Keratinocyte (primary cell): Measurements from ENCODE around the gene JOSD1. TPM values are rescaled to one million over a fixed set of nuclear protein-coding genes. Genes with fewer than 3 reads are reported as not detected.
A peak's percentile ranks its signal among the peaks of the same experiment; 100 is the strongest.

ENCODE experiments used
- DNase-seq: peaks from one replicate; pipeline ENCODE4 v3.0.0-alpha.2; 2011; ENCODE audit warnings: low read depth, missing footprints, low spot score
- FAIRE-seq: peaks from 2 replicates; lab custom pipeline; 2011; peaks lifted over from hg19 to GRCh38; lab: Jason Lieb, UNC
- H2AFZ ChIP-seq: 2 replicates; pipeline ENCODE4 v1.6.0; 2012; ENCODE audit warnings: low read length, control low read depth, inconsistent platforms; ENCODE audit not compliant: control insufficient read depth
- H3K27ac ChIP-seq: 2 replicates; pipeline ENCODE4 v1.5.1; 2011; ENCODE audit warnings: low read length; ENCODE audit not compliant: control insufficient read depth, insufficient read depth
- H3K27me3 ChIP-seq: 3 replicates; pipeline ENCODE4 v1.6.0; 2011; ENCODE audit warnings: low read length; ENCODE audit not compliant: control insufficient read depth, insufficient read depth; ENCODE audit errors: extremely low read depth
- H3K36me3 ChIP-seq, 2 experiments: 2 replicates in 1 of 2; 3 replicates in 1 of 2; pipeline ENCODE4 v1.5.1; 2011; ENCODE audit warnings: low read length in 2 of 2, mild to moderate bottlenecking in 1 of 2; ENCODE audit not compliant: control insufficient read depth in 2 of 2, insufficient read depth in 2 of 2; ENCODE audit errors: extremely low read depth in 1 of 2
- H3K4me1 ChIP-seq: 3 replicates; pipeline ENCODE4 v1.5.1; 2011; ENCODE audit warnings: low read length; ENCODE audit not compliant: control insufficient read depth, insufficient read depth; ENCODE audit errors: extremely low read depth
- H3K4me2 ChIP-seq: 3 replicates; pipeline ENCODE4 v1.6.0; 2011; ENCODE audit warnings: low read depth, low read length; ENCODE audit not compliant: control insufficient read depth, insufficient read depth; ENCODE audit errors: extremely low read depth
- H3K4me3 ChIP-seq, 3 experiments: fragments of 200-600 bp in 1 of 3; sonication (generic) in 1 of 3; 2 replicates in 2 of 3; 3 replicates in 1 of 3; pipeline ENCODE4 v1.5.1; 2011 to 2016; ENCODE audit warnings: low read length in 3 of 3, mild to moderate bottlenecking in 3 of 3, control low read depth in 2 of 3, inconsistent platforms in 1 of 3, low read depth in 1 of 3, mixed read lengths in 1 of 3, mixed run types in 1 of 3, moderate library complexity in 1 of 3; ENCODE audit not compliant: control insufficient read depth in 2 of 3, insufficient read depth in 2 of 3; ENCODE audit errors: extremely low read depth in 1 of 3
- H3K79me2 ChIP-seq: 2 replicates; pipeline ENCODE4 v1.6.0; 2012; ENCODE audit warnings: low read length; ENCODE audit not compliant: control insufficient read depth, insufficient read depth
- H3K9ac ChIP-seq: 3 replicates; pipeline ENCODE4 v1.6.0; 2011; ENCODE audit warnings: low read length; ENCODE audit not compliant: control insufficient read depth, insufficient read depth; ENCODE audit errors: extremely low read depth
- H3K9me1 ChIP-seq: 3 replicates; pipeline ENCODE4 v1.6.0; 2011; ENCODE audit warnings: low read length; ENCODE audit not compliant: control insufficient read depth, insufficient read depth; ENCODE audit errors: extremely low read depth
- H3K9me3 ChIP-seq: 2 replicates; pipeline ENCODE4 v1.5.1; 2012; ENCODE audit warnings: low read depth, low read length; ENCODE audit not compliant: control insufficient read depth
- H4K20me1 ChIP-seq: 3 replicates; pipeline ENCODE4 v1.6.0; 2011; ENCODE audit warnings: low read length; ENCODE audit not compliant: control insufficient read depth, insufficient read depth; ENCODE audit errors: extremely low read depth
- EZH2 ChIP-seq: IDR thresholded peaks from one replicate; pipeline ENCODE4 v1.6.1; 2012; ENCODE audit warnings: inconsistent platforms, mild to moderate bottlenecking, low read length, moderate library complexity
- dilution Hi-C: fragments of 300-500 bp; cut with MboI; formaldehyde crosslinking; loops from one replicate; pipeline ENCODE4 v1.7.0; 2020; ENCODE audit warnings: low sequenced_read_pairs; ENCODE audit not compliant: extremely low pct_ligation_motif_present
- polyA plus RNA-seq, 5 experiments: library from polyadenylated mRNA; depleted of rRNA in 3 of 5; stranded (reverse) in 3 of 5; stranded (forward) in 1 of 5; unstranded in 1 of 5; fragments of >200 nt; gene quantifications; 1 replicate in 1 of 5; 2 replicates in 3 of 5; 3 replicates in 1 of 5; pipeline versions ENCODE4 v1.2.1 to v1.2.3, GENCODE V29; 2011 to 2012; ENCODE audit warnings: missing spikeins in 2 of 5, low read depth in 1 of 5, low replicate concordance in 1 of 5
- TF ChIP-seq, protein P1 (sequence below), 3 experiments: IDR thresholded peaks in 1 of 3; conservative IDR thresholded peaks in 1 of 3; optimal IDR thresholded peaks in 1 of 3; 2 replicates in 2 of 3; 3 replicates in 1 of 3; pipeline versions ENCODE3 to v1.5.1; 2011; ENCODE audit warnings: low read length in 3 of 3, mild to moderate bottlenecking in 3 of 3, moderate library complexity in 2 of 3, control low read depth in 1 of 3, inconsistent platforms in 1 of 3; ENCODE audit not compliant: insufficient read depth in 2 of 3; ENCODE audit errors: extremely low read depth in 1 of 3

JOSD1 gene
- polyA plus RNA-seq, 1 donor (not counting 4 experiments of a cell fraction or from before 2014, with no cell fraction given) = 32.6 TPM

DNA sequence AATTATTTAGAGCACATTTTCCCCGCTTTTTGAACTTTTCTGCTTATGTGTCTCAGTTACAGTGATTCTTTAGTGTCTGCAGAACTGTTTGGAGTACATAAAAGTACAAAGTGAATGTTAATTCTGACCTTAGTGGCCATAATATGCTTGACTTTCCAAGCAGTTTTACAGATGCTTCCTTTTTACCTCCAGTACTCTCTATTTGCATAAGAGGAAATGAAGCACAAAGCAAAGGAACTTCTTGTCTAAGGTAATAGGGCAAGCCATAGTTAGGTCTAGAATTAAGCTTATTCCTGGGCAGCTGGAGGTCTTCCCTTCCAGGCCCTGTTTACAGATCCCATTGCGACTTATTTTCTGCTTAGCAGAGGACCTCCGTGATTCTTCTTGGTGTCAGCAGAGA is 8.6 kb upstream of the JOSD1 start:
- dilution Hi-C loops = no loop called here
- peaks cover 23% of the 10 kb centered on the region for H3K4me1 ChIP-seq
- peaks cover 0 to 17% of the 10 kb centered on the region in 2 experiments for H3K36me3 ChIP-seq
- H4K20me1 ChIP-seq = peaks cover 7% of the 10 kb centered on the region
- DNase-seq (no peak), FAIRE-seq (no peak)
- no peak overlapping the region for H3K4me3 ChIP-seq
- H3K27me3 ChIP-seq = no peaks in the 10 kb centered on the region
- H3K27ac ChIP-seq = no peak overlapping the region
- TF ChIP-seq, protein P1, sequence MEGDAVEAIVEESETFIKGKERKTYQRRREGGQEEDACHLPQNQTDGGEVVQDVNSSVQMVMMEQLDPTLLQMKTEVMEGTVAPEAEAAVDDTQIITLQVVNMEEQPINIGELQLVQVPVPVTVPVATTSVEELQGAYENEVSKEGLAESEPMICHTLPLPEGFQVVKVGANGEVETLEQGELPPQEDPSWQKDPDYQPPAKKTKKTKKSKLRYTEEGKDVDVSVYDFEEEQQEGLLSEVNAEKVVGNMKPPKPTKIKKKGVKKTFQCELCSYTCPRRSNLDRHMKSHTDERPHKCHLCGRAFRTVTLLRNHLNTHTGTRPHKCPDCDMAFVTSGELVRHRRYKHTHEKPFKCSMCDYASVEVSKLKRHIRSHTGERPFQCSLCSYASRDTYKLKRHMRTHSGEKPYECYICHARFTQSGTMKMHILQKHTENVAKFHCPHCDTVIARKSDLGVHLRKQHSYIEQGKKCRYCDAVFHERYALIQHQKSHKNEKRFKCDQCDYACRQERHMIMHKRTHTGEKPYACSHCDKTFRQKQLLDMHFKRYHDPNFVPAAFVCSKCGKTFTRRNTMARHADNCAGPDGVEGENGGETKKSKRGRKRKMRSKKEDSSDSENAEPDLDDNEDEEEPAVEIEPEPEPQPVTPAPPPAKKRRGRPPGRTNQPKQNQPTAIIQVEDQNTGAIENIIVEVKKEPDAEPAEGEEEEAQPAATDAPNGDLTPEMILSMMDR (optimal IDR thresholded peaks at IDR 0.05 in 1 of 3, IDR thresholded peaks at IDR 0.05 in 1 of 3, conservative IDR thresholded peaks at IDR 0.05 in 1 of 3; ENCODE audit: extremely low read depth in 1 of 3, insufficient read depth in 2 of 3, low read length in 3 of 3) = no peak
- TF ChIP-seq EZH2 = no peak
- peaks cover 79% of the 10 kb centered on the region for H3K79me2 ChIP-seq
- H2AFZ ChIP-seq = no peak overlapping the region
- H3K9me1 ChIP-seq = peaks cover 9% of the 10 kb centered on the region
- no peak overlapping the region for H3K4me2 ChIP-seq
- no peaks in the 10 kb centered on the region for H3K9me3 ChIP-seq
- no peak overlapping the region for H3K9ac ChIP-seq

DNA sequence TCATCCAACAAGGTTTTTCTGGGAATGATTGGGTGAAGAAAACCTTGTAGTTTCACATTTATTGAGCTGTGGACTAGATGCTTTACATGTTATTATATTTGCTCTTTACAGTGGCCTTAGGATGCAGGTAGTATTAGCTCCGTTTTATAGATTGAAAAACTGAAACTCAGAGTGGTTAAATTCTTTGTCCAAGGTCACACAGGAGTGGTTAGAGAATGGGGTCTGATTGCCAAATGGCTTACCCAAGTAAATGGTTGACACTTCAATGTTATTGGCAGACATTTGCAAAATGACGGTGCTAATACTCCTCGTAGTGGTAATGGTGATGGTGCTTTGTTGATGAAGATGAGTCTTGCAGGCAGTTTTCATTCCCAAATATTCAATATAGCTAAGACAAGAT is 7.2 kb upstream of the JOSD1 start:
- FAIRE-seq (no peak), DNase-seq (no peak)
- H3K79me2 ChIP-seq = peaks cover 68% of the 10 kb centered on the region
- dilution Hi-C loops = no loop called here
- peaks cover 7% of the 10 kb centered on the region for H4K20me1 ChIP-seq
- TF ChIP-seq EZH2 = no peak
- TF ChIP-seq, protein P1 (optimal IDR thresholded peaks at IDR 0.05 in 1 of 3, IDR thresholded peaks at IDR 0.05 in 1 of 3, conservative IDR thresholded peaks at IDR 0.05 in 1 of 3; ENCODE audit: extremely low read depth in 1 of 3, insufficient read depth in 2 of 3, low read length in 3 of 3) = no peak
- H3K9me3 ChIP-seq = no peaks in the 10 kb centered on the region
- no peak overlapping the region for H2AFZ ChIP-seq
- peaks cover 0 to 14% of the 10 kb centered on the region in 2 experiments for H3K36me3 ChIP-seq
- H3K4me1 ChIP-seq = peaks cover 24% of the 10 kb centered on the region
- no peaks in the 10 kb centered on the region for H3K27me3 ChIP-seq
- peak overlapping the region; percentile 98 for H3K4me2 ChIP-seq
- no peak overlapping the region for H3K9ac ChIP-seq
- peaks cover 9% of the 10 kb centered on the region for H3K9me1 ChIP-seq
- H3K27ac ChIP-seq = no peak overlapping the region
- H3K4me3 ChIP-seq = peak overlapping the region in 1 of 3 experiments; percentile 99
